HL-60 (cell line): ENCODE results near the gene GRM4.

Experiments
- DNase-seq, 2 experiments: peaks; one replicate each; pipeline ENCODE4 v3.0.0-alpha.2; 2010 to 2020; ENCODE audit warnings: low read depth in 1 of 2, low spot score in 1 of 2
- H3K27ac ChIP-seq: fragments of 250-450 bp; sonication (Bioruptor Pico); replicated peaks from 2 replicates; pipeline ENCODE4 v1.5.1; 2020; ENCODE audit warnings: mild to moderate bottlenecking, moderate library complexity
- H3K27me3 ChIP-seq: fragments of 250-450 bp; sonication (Bioruptor Pico); 2 replicates; pipeline ENCODE4 v1.5.1; 2021; ENCODE audit warnings: mild to moderate bottlenecking, moderate library complexity; ENCODE audit not compliant: insufficient read depth, poor library complexity, severe bottlenecking
- H3K4me3 ChIP-seq: replicated peaks from 2 replicates; pipeline ENCODE4 v1.5.1; 2011; ENCODE audit warnings: mild to moderate bottlenecking, control low read depth, low read length; ENCODE audit not compliant: insufficient read depth
- CTCF ChIP-seq: IDR thresholded peaks from one replicate; pipeline ENCODE4 v1.5.1; 2011; ENCODE audit warnings: low read length, control low read depth, inconsistent platforms; ENCODE audit not compliant: insufficient read depth
- GABPA ChIP-seq: IDR thresholded peaks from 2 replicates; pipeline ENCODE4 v1.6.1; 2012; ENCODE audit warnings: low read depth
- POLR2AphosphoS5 ChIP-seq: IDR thresholded peaks from 2 replicates; pipeline ENCODE4 v1.6.1; 2012; ENCODE audit warnings: low read depth
- REST ChIP-seq: IDR thresholded peaks from 2 replicates; pipeline ENCODE4 v1.6.1; 2012; ENCODE audit warnings: low read depth; ENCODE audit not compliant: insufficient replicate concordance
- SPI1 ChIP-seq: IDR thresholded peaks from 2 replicates; pipeline ENCODE4 v1.6.1; 2012; ENCODE audit warnings: low read depth, mild to moderate bottlenecking, borderline replicate concordance

The GRM4 gene

GRCh38 chr6:34104628-34105027, 41.3 kb downstream of the GRM4 start:
- no peak for TF ChIP-seq POLR2AphosphoS5
- no peak for TF ChIP-seq GABPA
- no peak for TF ChIP-seq REST
- TF ChIP-seq CTCF: no peak
- TF ChIP-seq SPI1: no peak
- no peak for DNase-seq
- Histone ChIP-seq H3K27me3 (peaks cover 2% of the 10 kb centered on the region), H3K27ac (no peak overlapping the region), H3K4me3 (no peak overlapping the region)

- Histone ChIP-seq H3K27me3 (peaks cover 2% of the 10 kb centered on the region), H3K27ac (no peak overlapping the region), H3K4me3 (no peak overlapping the region)
- DNase-seq: no peak
- TF ChIP-seq CTCF: no peak
Measured at GRCh38 chr6:34104186-34104585, 41.7 kb downstream of the GRM4 start.

- TF ChIP-seq POLR2AphosphoS5 (no peak), REST (no peak), SPI1 (no peak), GABPA (no peak), CTCF (no peak)
- peaks cover 2% of the 10 kb centered on the region for H3K27me3 ChIP-seq
- no peak overlapping the region for H3K4me3 ChIP-seq
- no peak for DNase-seq
- no peak overlapping the region for H3K27ac ChIP-seq
Measured at GRCh38 chr6:34103321-34103720, 42.6 kb downstream of the GRM4 start.

- Histone ChIP-seq H3K27me3 (peaks cover 2% of the 10 kb centered on the region), H3K27ac (no peak overlapping the region), H3K4me3 (no peak overlapping the region)
- DNase-seq: no peak
- TF ChIP-seq GABPA: no peak
- no peak for TF ChIP-seq REST
- no peak for TF ChIP-seq SPI1
- no peak for TF ChIP-seq POLR2AphosphoS5
- no peak for TF ChIP-seq CTCF
Measured at GRCh38 chr6:34102696-34103095, 43.2 kb downstream of the GRM4 start.
